Karpas-422 (cell line): Measurements from ENCODE around the gene OR51E1. TPM values are rescaled to one million over a fixed set of nuclear protein-coding genes. Genes with fewer than 3 reads are reported as not detected.

Experiments
- DNase-seq: peaks from one replicate; pipeline ENCODE4 v3.0.0-alpha.2; 2015
- H2AFZ ChIP-seq: fragments of 200-600 bp; sonication (generic); 2 replicates; pipeline ENCODE4 v1.6.1; 2014; ENCODE audit warnings: antibody characterized with exemption, low read length, mixed read lengths
- H3K27ac ChIP-seq: fragments of 200-600 bp; sonication (generic); 2 replicates; pipeline ENCODE4 v1.5.1; 2014; ENCODE audit warnings: mild to moderate bottlenecking, low read length, moderate library complexity
- H3K27me3 ChIP-seq: fragments of 200-600 bp; sonication (generic); 2 replicates; pipeline ENCODE4 v1.6.1; 2014; ENCODE audit warnings: low read length, mixed read lengths
- H3K36me3 ChIP-seq: fragments of 200-600 bp; sonication (generic); 2 replicates; pipeline ENCODE4 v1.6.1; 2014; ENCODE audit warnings: low read length, mixed read lengths; ENCODE audit not compliant: insufficient read depth
- H3K4me1 ChIP-seq: fragments of 200-600 bp; sonication (generic); 2 replicates; pipeline ENCODE4 v1.6.1; 2014; ENCODE audit warnings: mild to moderate bottlenecking, low read length, mixed read lengths
- H3K4me2 ChIP-seq: fragments of 200-600 bp; sonication (generic); 2 replicates; pipeline ENCODE4 v1.6.1; 2014; ENCODE audit warnings: low read length, low read depth, mild to moderate bottlenecking; ENCODE audit not compliant: poor library complexity, severe bottlenecking
- H3K4me3 ChIP-seq: fragments of 200-600 bp; sonication (generic); 2 replicates; pipeline ENCODE4 v1.5.1; 2014; ENCODE audit warnings: mild to moderate bottlenecking, antibody characterized with exemption, low read length, mixed read lengths
- H3K79me2 ChIP-seq: fragments of 200-600 bp; sonication (generic); 2 replicates; pipeline ENCODE4 v1.6.1; 2014; ENCODE audit warnings: mild to moderate bottlenecking, low read length, mixed read lengths
- H3K9ac ChIP-seq: fragments of 200-600 bp; sonication (generic); 2 replicates; pipeline ENCODE4 v1.6.0; 2014; ENCODE audit warnings: low read length
- H3K9me2 ChIP-seq: fragments of 200-600 bp; sonication (generic), shearing (Covaris generic); replicated peaks from 2 replicates; pipeline ENCODE4 v1.6.0; 2014; ENCODE audit warnings: mild to moderate bottlenecking, low read length, moderate library complexity; ENCODE audit not compliant: insufficient read depth
- H3K9me3 ChIP-seq: fragments of 300-700, 200-600 bp; sonication (generic); 2 replicates; pipeline ENCODE4 v1.6.1; 2014; ENCODE audit warnings: low read length, mixed read lengths
- H4K20me1 ChIP-seq: fragments of 200-600 bp; sonication (generic); 2 replicates; pipeline ENCODE4 v1.6.1; 2014; ENCODE audit warnings: mild to moderate bottlenecking, antibody characterized with exemption, low read length, low read depth; ENCODE audit not compliant: insufficient read depth
- total RNA-seq: library from RNA; depleted of rRNA; stranded (reverse); fragments of >200 nt; shearing (Covaris generic); gene quantifications from 2 replicates; pipeline ENCODE4 v1.2.3, GENCODE V29; 2014; ENCODE audit warnings: low replicate concordance

Gene OR51E1
- total RNA-seq, 1 experiment from 2014 or later: not detected

DNA sequence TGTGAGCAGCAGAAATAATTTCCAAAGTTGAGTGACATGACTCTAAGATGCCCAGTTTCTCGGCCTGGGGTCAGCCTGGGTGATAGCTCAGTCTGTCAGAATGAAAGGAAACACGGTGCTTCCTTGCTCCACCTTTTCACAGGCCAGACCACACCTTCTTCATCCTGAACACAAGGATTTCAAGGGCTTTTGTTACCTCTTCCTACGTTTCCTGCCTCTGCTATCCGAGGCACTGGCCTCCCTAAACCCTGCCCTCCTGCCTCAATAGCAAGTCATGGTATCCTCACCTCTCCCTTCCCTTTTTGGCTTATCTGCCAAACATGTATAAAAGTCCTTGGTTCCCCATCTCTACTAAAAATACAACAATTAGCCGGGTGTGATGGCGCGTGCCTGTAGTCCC is 1.7 kb upstream of the OR51E1 start:
- Histone ChIP-seq H2AFZ (no peak overlapping the region), H3K27me3 (no peaks in the 10 kb centered on the region), H4K20me1 (no peaks in the 10 kb centered on the region), H3K4me3 (no peak overlapping the region), H3K4me1 (no peaks in the 10 kb centered on the region), H3K9me2 (no peaks in the 10 kb centered on the region), H3K4me2 (no peak overlapping the region), H3K9ac (no peak overlapping the region), H3K36me3 (no peaks in the 10 kb centered on the region), H3K9me3 (no peaks in the 10 kb centered on the region), H3K79me2 (no peaks in the 10 kb centered on the region), H3K27ac (no peak overlapping the region)
- no peak for DNase-seq

DNA sequence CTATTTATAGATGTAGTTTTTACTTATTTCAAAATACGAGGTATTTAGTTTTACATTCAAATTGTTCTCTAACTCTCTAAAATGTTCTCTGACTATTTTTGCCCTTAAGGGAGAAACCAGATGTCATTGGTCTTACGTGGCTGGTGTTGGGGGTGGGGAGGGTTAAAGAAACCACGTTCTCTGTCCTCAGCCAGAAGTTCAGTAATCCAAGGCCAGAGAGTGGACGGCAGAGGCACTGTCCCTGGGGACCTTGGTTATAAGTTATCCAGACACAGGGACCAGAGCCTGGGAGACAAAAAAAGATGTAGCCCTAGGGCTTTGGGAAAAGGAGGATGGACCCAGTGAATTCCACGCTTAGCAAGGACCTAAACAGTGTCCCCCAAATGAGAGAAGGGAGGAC is 706 bp upstream of the OR51E1 start:
- no peaks in the 10 kb centered on the region for H3K9me3 ChIP-seq
- H4K20me1 ChIP-seq: no peaks in the 10 kb centered on the region
- H3K9me2 ChIP-seq: no peaks in the 10 kb centered on the region
- H2AFZ ChIP-seq: no peak overlapping the region
- DNase-seq: no peak
- no peak overlapping the region for H3K4me3 ChIP-seq
- no peak overlapping the region for H3K9ac ChIP-seq
- no peaks in the 10 kb centered on the region for H3K4me1 ChIP-seq
- H3K27ac ChIP-seq: no peak overlapping the region
- no peaks in the 10 kb centered on the region for H3K79me2 ChIP-seq
- no peaks in the 10 kb centered on the region for H3K27me3 ChIP-seq
- no peaks in the 10 kb centered on the region for H3K36me3 ChIP-seq
- no peak overlapping the region for H3K4me2 ChIP-seq

DNA sequence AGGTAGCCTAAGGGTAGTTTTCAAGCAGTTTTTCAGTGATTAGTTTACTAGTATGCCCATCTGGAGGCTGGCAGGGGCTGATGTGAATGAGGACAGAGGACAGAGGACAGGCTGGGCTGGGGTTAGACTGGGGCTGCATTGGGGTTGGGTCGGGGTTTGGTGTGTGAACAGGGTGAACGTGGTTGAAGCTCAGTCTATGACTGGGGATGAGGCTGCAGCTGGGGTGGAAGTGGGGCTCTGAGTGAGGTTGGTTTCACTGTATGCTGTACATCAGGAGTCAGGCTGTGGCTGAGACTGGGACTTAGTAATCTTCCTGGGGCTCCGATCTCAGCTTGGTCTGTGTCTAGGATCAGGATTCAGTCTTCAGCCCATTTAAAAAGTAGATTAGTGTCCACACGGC is 451 bp downstream of the OR51E1 start:
- Histone ChIP-seq H3K9me3 (no peaks in the 10 kb centered on the region), H3K4me1 (no peaks in the 10 kb centered on the region), H2AFZ (no peak overlapping the region), H3K9ac (no peak overlapping the region), H3K79me2 (no peaks in the 10 kb centered on the region), H3K4me2 (no peak overlapping the region), H3K27ac (no peak overlapping the region), H3K36me3 (no peaks in the 10 kb centered on the region), H4K20me1 (no peaks in the 10 kb centered on the region), H3K9me2 (no peaks in the 10 kb centered on the region), H3K4me3 (no peak overlapping the region), H3K27me3 (no peaks in the 10 kb centered on the region)
- no peak for DNase-seq

DNA sequence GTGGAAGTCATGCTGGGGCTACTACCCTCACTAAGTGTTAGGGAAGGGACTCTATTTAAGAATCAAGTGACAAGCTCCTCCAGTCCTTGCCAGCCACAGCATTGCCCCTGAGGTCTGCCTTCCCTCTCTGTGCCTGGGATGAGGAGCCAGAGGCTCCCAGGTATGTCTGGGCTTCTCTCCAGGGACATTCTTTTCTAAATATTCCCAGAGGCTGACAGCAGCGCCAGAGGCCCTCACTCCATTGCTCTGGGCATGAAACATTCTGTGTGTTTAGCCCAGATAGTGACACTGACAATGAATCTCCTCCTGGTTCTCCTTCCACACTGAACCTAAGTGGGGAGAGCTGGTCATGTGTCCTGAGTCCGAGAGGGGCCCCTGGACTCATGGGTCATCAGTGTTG is 2.2 kb downstream of the OR51E1 start:
- no peaks in the 10 kb centered on the region for H3K9me3 ChIP-seq
- H3K4me1 ChIP-seq: no peaks in the 10 kb centered on the region
- no peak overlapping the region for H3K27ac ChIP-seq

DNA sequence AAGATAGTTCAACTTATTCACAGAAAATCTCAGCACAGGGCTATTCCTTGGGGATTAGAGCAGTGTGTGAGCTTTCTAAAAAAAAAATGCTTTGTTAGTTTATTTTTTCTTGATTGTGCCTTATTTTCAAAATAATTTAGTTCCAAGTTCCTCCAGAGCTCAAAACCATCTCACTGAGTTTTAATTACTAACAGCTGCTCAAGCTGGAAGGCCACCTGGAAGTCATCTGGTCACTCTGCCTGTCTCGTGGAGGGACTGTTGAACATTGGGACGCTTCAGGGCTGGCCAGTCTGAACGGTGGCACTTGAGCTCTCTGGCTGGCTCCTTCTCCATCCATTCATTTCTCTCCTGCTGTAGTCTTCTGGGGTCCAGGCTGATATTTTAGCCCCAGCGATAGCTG is 4.0 kb downstream of the OR51E1 start:
- DNase-seq: no peak
- H3K9me3 ChIP-seq: no peaks in the 10 kb centered on the region

More for the DNA sequence above, 2.2 kb downstream of the OR51E1 start:
- H3K9me2 ChIP-seq: no peaks in the 10 kb centered on the region
- H3K4me2 ChIP-seq: no peak overlapping the region
- no peak overlapping the region for H2AFZ ChIP-seq
- no peak overlapping the region for H3K4me3 ChIP-seq
- no peaks in the 10 kb centered on the region for H3K36me3 ChIP-seq
- no peaks in the 10 kb centered on the region for H4K20me1 ChIP-seq
- DNase-seq: no peak
- no peaks in the 10 kb centered on the region for H3K79me2 ChIP-seq
- no peaks in the 10 kb centered on the region for H3K27me3 ChIP-seq
- H3K9ac ChIP-seq: no peak overlapping the region

DNA sequence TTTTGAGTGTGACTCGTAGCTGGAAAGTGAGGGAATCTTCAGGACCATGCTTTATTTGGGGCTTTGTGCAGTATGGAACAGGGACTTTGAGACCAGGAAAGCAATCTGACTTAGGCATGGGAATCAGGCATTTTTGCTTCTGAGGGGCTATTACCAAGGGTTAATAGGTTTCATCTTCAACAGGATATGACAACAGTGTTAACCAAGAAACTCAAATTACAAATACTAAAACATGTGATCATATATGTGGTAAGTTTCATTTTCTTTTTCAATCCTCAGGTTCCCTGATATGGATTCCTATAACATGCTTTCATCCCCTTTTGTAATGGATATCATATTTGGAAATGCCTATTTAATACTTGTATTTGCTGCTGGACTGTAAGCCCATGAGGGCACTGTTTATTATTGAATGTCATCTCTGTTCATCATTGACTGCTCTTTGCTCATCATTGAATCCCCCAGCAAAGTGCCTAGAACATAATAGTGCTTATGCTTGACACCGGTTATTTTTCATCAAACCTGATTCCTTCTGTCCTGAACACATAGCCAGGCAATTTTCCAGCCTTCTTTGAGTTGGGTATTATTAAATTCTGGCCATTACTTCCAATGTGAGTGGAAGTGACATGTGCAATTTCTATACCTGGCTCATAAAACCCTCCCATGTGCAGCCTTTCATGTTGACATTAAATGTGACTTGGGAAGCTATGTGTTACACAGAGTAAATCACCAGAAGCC is 11.0 kb downstream of the OR51E1 start:
- Histone ChIP-seq H3K27ac (no peak overlapping the region), H3K4me2 (no peak overlapping the region), H3K9me2 (no peaks in the 10 kb centered on the region), H3K4me1 (no peaks in the 10 kb centered on the region), H3K9ac (no peak overlapping the region), H3K79me2 (no peaks in the 10 kb centered on the region), H3K36me3 (no peaks in the 10 kb centered on the region), H3K4me3 (no peak overlapping the region), H4K20me1 (no peaks in the 10 kb centered on the region), H2AFZ (no peak overlapping the region), H3K9me3 (no peaks in the 10 kb centered on the region), H3K27me3 (no peaks in the 10 kb centered on the region)
- no peak for DNase-seq

More for the DNA sequence above, 4.0 kb downstream of the OR51E1 start:
- no peak overlapping the region for H3K4me3 ChIP-seq
- no peaks in the 10 kb centered on the region for H3K36me3 ChIP-seq
- no peaks in the 10 kb centered on the region for H3K4me1 ChIP-seq
- no peak overlapping the region for H3K4me2 ChIP-seq
- no peaks in the 10 kb centered on the region for H3K9me2 ChIP-seq
- no peak overlapping the region for H3K27ac ChIP-seq
- no peaks in the 10 kb centered on the region for H3K27me3 ChIP-seq
- no peak overlapping the region for H2AFZ ChIP-seq
- H4K20me1 ChIP-seq: no peaks in the 10 kb centered on the region
- no peak overlapping the region for H3K9ac ChIP-seq
- no peaks in the 10 kb centered on the region for H3K79me2 ChIP-seq

DNA sequence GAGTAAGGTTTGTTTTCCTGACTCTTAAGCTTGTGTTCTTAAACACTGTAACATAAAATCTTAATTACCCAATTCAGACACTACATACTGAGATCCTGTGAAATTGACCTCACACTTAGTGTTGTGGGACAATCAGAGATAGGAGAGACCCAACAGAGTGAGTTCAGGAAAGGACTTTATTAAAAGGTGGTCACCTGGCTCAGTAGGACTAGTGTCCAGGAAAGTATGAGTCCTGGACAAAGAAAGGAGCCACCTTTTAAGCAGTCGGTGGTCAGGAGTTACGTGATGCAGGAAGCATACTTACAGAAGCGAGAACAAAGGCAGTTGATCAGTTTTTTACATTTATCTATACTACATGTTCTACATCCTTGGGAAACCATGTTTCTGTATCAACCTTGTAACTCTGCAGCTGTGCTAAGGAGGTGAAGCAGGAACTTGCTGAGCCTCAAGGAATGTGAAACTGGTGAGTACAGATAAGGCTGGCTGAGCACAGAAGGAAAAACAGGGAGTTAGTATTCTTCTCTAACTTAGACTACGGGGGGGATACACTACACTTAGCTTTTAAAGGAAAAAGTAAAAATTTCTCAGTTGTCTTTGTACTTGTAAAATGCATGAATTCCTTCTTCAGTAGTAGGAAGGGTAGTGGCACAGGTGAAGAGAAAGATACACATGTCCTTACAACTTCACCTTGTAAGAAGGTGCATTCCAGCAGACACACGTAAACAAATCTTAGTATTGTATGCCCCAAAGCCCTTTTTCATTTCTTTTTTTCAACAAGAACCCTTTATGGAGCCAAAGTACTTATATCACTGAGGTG is 15.1 kb downstream of the OR51E1 start:
- Histone ChIP-seq H2AFZ (no peak overlapping the region), H3K27me3 (no peaks in the 10 kb centered on the region), H3K9me3 (no peaks in the 10 kb centered on the region), H3K4me2 (no peak overlapping the region), H3K79me2 (no peaks in the 10 kb centered on the region), H3K4me3 (no peak overlapping the region), H3K4me1 (no peaks in the 10 kb centered on the region), H3K27ac (no peak overlapping the region), H3K9ac (no peak overlapping the region), H4K20me1 (no peaks in the 10 kb centered on the region), H3K9me2 (no peaks in the 10 kb centered on the region), H3K36me3 (no peaks in the 10 kb centered on the region)
- DNase-seq: no peak

DNA sequence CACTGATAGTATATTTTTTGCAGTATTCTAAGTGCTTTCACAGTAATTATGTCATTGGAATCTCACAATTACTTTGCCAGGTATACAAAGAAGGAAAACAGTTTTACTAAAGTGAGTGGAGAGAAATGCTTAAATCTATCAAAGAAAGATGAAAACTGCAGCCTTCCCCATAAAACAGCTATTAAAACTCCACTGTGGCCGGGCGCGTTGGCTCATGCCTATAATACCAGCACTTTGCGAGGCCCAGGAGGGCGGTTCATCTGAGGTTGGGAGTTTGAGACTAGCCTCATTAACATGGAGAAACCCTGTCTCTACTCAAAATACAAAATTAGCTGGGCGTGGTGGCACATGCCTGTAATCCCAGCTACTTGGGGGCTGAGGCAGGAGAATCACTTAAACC is 19.1 kb downstream of the OR51E1 start:
- Histone ChIP-seq H2AFZ (no peak overlapping the region), H3K9me3 (no peaks in the 10 kb centered on the region), H3K36me3 (no peaks in the 10 kb centered on the region), H3K27ac (no peak overlapping the region), H3K4me2 (no peak overlapping the region), H3K4me1 (no peaks in the 10 kb centered on the region), H3K27me3 (no peaks in the 10 kb centered on the region), H3K9ac (no peak overlapping the region), H3K9me2 (no peaks in the 10 kb centered on the region), H3K4me3 (no peak overlapping the region), H4K20me1 (no peaks in the 10 kb centered on the region), H3K79me2 (no peaks in the 10 kb centered on the region)
- no peak for DNase-seq
